Fibroblast of the aortic adventitia (primary cell): ENCODE results near the gene LRIG1. TPM values are rescaled to one million over a fixed set of nuclear protein-coding genes. Genes with fewer than 3 reads are reported as not detected.

ENCODE experiments used
- DNase-seq: peaks from one replicate; pipeline ENCODE4 v3.0.0-alpha.2; 2010; ENCODE audit warnings: low read depth
- H3K4me3 ChIP-seq: 2 replicates; pipeline ENCODE4 v1.5.1; 2011; ENCODE audit warnings: low read depth, mild to moderate bottlenecking, control low read depth, low read length, moderate library complexity
- CTCF ChIP-seq: IDR thresholded peaks from 2 replicates; pipeline ENCODE4 v1.5.1; 2011; ENCODE audit warnings: mild to moderate bottlenecking, low read length, control low read depth, inconsistent platforms; ENCODE audit not compliant: insufficient read depth
- total RNA-seq: library from RNA; depleted of rRNA; stranded (reverse); fragments of >200 nt; gene quantifications from 2 replicates; pipeline ENCODE4 v1.2.3, GENCODE V29; 2012; ENCODE audit warnings: low replicate concordance

The LRIG1 gene
- total RNA-seq, 1 donor, result 26.4 TPM

- TF ChIP-seq CTCF, result no peak
- DNase-seq, result peak; percentile 26
- no peak overlapping the region for H3K4me3 ChIP-seq
Observed at GRCh38 chr3:66396161-66396760, 104.6 kb downstream of the LRIG1 start.

DNA sequence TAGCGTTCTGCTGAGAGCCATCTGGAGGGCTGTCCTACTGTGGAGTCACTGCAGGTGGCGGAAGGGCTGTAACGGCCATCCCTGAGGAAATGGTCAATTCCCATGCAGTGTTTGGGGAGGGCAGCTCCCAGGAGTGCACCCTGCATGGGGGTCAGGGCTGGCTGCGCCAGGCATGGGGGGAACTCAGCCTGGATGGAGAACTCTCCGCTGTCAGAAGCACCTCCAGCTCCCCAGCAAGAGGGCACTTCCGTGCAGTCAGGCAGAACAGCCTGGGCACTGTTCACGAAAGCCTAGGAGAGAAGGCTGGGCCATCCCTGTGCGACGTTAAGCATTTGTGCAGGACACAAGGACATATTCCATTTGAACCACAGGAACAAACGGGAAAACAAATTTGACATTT, 105.2 kb downstream of the LRIG1 start:
- no peak overlapping the region for H3K4me3 ChIP-seq
- DNase-seq, result no peak
- no peak for TF ChIP-seq CTCF

GRCh38 chr3:66394753-66395249, 106.0 kb downstream of the LRIG1 start:
- peak; percentile 94 for DNase-seq
- H3K4me3 ChIP-seq, result peak overlapping the region; percentile 36
- TF ChIP-seq CTCF, result no peak

DNA sequence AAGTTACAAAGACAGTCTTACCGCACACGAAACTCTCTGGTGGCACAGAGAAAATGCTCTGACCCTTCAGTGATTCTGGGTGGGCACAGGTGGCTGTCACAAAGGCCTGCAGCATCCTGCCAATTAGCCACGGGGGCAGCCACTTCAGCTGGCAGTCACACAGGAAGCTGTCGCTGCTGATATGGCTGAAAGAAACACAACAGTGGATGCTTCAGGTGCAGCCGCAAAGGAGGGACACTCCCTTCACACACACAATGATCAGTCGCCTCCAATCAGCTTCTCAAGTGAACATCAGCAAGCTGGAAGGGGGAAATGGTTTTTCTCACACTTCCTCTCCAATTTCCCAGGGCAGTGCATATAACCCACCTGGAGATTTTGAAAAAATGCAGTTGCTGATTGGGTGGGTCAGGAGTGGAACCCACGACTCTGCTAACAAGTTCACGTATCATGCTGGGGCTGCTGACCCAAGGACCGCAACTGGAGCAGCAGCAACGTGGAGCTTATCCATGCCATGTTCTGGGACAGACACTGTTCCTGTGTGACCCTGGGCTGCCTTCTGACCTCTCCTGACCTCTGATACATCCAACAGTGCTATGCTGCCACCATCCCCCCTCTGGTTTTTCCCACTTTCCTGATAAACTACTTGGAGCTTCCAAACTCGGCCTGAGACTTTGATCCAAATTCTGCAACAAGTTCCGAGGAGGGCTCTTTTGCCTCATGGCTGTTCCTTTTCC, 106.6 kb downstream of the LRIG1 start:
- H3K4me3 ChIP-seq, result peak overlapping the region; percentile 36
- no peak for TF ChIP-seq CTCF
- no peak for DNase-seq

DNA sequence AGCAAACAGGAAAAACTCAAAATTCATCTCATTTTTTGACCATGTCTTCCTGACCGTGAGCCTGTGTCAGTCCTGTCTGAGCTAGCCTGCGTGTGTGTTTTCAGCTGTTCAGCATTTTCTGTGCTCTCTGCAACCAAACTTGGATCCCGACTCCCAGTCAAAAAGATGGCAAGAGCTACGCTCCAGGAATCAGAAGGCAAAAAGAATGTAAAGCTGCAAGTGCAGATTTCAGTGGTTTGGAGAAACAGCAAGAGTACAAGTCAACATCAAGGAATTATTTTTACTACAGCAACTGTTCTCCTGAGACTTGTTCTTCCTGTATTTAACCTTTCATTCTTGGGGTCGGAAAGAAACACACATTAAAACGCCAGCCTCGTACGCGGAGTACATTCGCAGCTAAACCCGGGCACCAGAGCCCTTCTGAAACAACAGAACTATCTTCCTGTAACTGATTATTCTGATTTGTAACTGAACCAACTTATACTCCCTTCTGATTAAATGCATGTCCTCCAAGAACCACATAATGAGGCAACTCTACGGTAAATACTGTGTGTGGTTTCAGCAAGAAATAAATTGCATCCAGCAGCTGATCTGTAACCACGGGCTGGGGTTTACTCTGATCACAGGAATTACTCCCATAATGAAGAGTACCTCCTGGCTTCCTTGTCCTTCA, 107.4 kb downstream of the LRIG1 start:
- TF ChIP-seq CTCF, result no peak
- DNase-seq, result peak; percentile 73
- no peak overlapping the region for H3K4me3 ChIP-seq

GRCh38 chr3:66392966-66393332, 107.9 kb downstream of the LRIG1 start:
- H3K4me3 ChIP-seq, result no peak overlapping the region
- no peak for TF ChIP-seq CTCF
- no peak for DNase-seq
